GM18517 (cell line): ENCODE data around the gene L3HYPDH.

ENCODE experiments used
- ATAC-seq: cut with Tn5 transposase; IDR thresholded peaks from one replicate; pipeline ENCODE4 v1.9.1; 2021; ENCODE audit warnings: mild to moderate bottlenecking, moderate library complexity; ENCODE audit not compliant: unreplicated experiment

L3HYPDH gene

GRCh38 chr14:59483819-59484638, at the start of gene L3HYPDH, which contains the start of gene JKAMP:
TSS of gene L3HYPDH (minus strand) at chr14:59484408. CDS start at chr14:59484316, 92 bp downstream.
TSS of gene JKAMP (plus strand) at chr14:59484517. CDS start at chr14:59484590, 73 bp downstream.
- ATAC-seq: peak; percentile 81

DNA sequence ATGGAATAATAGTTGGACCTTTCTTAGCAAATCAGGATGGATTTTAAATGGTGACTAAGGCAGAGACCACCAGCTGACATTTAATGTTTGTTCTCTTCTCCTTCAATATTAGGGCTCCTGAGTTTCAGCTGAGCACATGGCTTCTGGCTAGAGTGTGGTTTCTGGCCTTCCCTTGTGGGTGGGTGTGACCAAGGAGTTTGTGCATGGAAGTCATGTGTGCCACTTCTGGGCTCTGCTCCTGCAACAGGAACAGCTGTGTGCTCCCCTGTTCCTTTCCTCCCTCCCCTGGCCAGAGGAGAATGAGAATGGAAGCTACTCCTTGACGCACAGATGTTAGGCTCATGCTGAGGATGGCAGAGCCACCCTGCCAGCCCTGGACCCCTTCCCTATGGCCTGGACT, 48.2 kb upstream of the L3HYPDH start:
- ATAC-seq: no peak

DNA sequence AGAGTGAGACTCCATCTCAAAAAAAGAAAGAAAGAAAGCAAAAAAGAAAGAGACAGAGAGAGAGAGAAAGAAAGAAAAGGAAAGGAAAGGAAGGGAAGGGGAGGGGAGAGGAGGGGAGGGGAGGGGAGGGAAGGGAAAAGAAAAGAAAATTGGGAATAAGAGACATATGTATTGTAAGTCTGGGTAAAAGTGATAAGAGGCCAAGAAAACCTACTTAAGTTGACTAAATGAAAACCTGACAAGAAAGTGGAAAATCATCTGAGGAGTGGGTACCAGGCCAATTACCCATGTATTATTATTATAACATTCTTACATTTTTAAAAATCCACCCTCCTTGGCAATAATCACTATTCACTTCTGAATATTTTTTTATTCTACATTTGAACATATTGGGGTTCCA, 46.1 kb upstream of the L3HYPDH start:
- no peak for ATAC-seq

GRCh38 chr14:59529189-59529588, 45.0 kb upstream of the L3HYPDH start:
- ATAC-seq: no peak

DNA sequence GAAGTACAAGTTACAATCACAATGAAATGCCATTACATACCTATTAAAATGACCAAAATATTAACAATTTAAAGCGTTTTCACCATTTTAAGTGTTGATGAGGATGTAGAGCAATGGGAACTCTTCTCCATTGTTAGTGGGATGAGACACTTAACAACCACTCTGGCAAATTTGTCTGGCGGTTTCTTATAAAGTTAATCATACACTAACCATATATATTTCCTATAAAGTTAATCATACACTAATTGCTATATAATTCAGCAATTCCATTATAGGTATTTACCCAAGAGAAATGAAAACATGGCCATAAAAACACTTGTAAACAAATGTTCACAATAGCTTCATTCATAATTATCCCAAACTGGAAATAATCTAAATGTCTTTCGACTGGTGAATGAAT, 36.0 kb upstream of the L3HYPDH start:
- ATAC-seq: no peak

- ATAC-seq: no peak
These were observed 27.8 kb upstream of the L3HYPDH start for GRCh38 chr14:59511916-59512575.

- no peak for ATAC-seq
These were observed 26.8 kb upstream of the L3HYPDH start for GRCh38 chr14:59510966-59511365.

- no peak for ATAC-seq
These were observed 25.8 kb upstream of the L3HYPDH start for GRCh38 chr14:59510001-59510400.

DNA sequence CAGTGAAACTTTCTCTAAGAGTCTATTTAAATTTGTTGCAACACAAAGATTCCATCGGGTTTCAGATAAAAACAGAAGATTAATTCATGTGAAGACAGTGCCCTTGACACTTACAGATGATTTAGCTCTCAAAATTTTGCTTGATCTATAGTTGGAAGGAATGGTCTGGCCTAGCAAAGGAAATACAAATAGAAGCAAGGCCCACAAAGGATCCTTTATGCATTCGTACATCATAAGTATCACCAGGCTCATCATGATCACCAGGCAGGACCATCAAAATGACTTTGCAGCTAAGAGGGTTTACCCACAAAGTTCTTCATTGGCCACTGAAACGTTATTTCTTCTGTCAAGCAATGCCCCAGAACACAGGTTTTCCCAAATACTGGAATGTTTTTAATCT, 24.9 kb upstream of the L3HYPDH start:
- ATAC-seq: no peak

- no peak for ATAC-seq
These were observed 23.5 kb upstream of the L3HYPDH start for GRCh38 chr14:59507752-59508103.

- ATAC-seq: no peak
These were observed 23.0 kb upstream of the L3HYPDH start for GRCh38 chr14:59507063-59507751.

DNA sequence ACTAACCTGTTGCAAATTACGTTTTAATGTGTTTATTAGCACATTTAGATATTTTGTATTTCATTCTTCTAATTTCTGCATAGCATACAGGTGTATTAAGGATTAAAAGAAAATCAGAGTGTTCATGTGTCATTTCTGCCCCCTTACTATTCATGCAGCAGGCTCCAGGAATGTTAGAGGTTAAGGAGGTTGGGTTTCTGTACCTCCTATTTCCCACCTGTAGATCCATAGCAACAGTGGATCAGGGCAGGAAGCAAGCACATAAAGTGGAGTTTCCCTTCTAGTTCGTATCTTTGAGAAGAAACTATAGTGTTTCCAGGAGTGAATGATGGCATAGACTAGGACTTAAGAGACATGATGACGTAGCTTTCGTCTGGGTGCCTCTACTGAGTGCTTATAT, 19.0 kb upstream of the L3HYPDH start:
- no peak for ATAC-seq

DNA sequence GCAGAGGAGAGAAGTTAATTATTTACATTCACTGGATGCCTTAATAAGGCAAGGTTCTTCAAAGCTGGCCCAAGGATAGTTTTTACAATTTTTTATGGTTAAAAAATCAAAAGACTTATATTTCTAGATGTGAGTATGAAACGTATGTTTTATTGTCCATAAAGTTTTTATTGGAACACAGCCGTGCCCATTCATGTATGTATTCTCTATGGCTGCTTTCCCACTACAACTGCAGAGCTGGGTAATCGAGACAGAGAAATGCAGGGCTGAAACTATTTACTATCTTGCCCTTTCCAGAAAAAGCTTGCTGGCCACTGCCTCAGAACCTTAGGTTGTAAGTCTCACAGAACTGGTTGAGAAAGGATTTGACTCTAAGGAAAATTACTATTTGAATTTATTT, 16.5 kb upstream of the L3HYPDH start:
- ATAC-seq: no peak

DNA sequence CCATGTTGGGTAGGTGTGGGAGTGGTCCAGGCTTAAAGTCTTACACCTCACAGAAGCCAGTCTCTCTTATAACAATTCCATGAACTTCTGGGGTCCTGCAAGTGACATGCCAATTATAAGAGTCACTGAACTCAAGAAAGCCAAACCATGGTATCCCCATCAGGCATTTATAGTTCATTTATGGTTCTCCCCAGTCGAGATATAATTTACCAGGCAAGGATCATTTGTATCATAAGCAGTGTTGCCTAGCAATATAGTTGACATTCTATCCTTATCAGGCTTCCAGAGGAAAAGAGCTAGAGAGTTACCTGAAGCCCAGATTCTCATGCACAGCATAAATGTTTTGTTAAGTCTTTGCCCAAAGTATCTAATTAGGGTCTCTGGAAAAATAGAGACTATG, 8.2 kb upstream of the L3HYPDH start:
- no peak for ATAC-seq

DNA sequence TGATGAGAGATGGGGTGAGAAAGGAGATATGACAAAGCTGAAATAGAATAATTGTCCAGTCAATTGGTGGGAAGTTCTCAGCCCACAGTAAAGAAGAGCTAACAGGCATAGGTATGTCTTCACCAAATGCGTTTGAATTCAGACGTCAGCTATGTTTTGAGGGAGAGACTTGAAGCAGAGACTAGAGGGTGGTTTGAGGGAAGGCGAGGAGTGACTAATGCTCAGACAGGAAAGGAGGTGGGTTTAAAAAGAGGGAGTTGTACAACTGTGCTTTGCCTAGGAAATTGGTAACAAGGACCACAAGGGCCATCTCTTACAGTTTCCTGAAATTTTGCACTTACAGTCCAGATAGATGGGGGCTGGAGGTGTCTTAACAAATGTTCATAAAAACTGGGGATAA, 6.5 kb upstream of the L3HYPDH start:
- ATAC-seq: no peak

GRCh38 chr14:59484639-59485175, 499 bp upstream of the L3HYPDH start:
- ATAC-seq: peak; percentile 51

DNA sequence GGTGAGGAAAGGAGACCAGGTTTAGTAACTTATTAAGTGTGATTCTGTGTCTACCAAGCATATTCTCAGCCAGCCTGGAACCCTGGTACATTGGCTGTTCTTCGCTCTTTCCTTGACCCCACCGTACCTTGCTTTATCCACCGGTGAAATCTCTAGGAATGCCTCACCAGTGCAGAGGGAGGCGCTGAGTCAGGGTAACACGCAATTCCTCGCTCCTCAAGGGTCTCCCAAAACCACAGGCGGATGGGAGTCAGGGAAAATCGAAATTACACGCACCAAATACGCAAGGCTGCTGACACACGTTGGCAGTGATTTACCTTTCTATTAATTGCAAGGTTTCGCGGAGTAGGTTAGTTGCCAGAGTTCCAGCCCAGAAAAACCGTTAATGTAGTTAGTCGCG, 845 bp downstream of the L3HYPDH start:
- ATAC-seq: no peak

GRCh38 chr14:59482541-59483331, 1.5 kb downstream of the L3HYPDH start:
- no peak for ATAC-seq

GRCh38 chr14:59481871-59482540, 2.2 kb downstream of the L3HYPDH start:
- ATAC-seq: no peak

DNA sequence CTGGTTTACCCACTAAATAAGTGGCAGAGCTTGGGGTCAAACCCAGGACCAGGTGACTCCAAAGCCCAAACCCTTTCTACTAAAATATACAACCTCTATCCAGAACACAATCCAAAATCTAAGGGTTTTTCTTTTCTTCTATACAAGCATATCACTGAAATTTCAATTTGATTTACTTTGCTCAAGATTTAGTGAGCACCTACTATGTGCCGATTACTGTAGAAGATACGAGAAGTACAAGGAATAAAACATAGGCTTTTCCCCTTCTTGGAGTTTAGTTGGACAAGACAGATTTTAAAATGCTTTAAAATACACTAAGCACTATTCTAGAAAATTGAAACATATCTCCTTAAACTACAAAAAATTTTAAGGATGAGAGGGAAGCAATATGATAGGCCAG, 2.8 kb downstream of the L3HYPDH start:
- no peak for ATAC-seq
